ENCODE results near the gene BEND4.

DNA sequence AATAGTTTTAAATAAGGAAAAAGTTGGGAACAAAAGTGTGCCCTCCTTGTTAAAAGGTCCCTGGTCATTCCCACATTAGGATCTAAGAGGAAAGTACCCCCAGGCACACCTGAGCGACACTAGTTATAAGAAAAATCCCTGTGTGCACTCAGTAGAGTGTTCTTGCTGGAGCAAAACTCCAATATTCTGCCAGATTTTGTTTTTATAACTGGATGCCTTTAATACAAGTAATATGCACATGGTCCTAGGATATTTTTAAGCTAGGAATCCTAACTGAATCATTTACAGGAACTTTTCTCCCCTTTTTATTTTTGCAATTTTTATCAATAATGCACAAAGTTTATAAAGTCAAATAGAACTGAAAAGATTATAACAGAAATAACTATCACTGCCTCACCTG, 68.6 kb downstream of the BEND4 start:
- TF ChIP-seq RARB (CRISPR knock-in tag; IDR thresholded peaks at IDR 0.05) (no peak), TCF4 (CRISPR knock-in tag; IDR thresholded peaks at IDR 0.05; ENCODE audit: borderline replicate concordance) (no peak), OSR1 (CRISPR knock-in tag; IDR thresholded peaks at IDR 0.05) (no peak), ZFP3 (CRISPR knock-in tag; IDR thresholded peaks at IDR 0.05) (no peak), ZC3H10 (CRISPR knock-in tag; IDR thresholded peaks at IDR 0.05) (no peak), ESRRG (CRISPR knock-in tag; IDR thresholded peaks at IDR 0.05) (no peak), ARNTL (CRISPR knock-in tag; IDR thresholded peaks at IDR 0.05; ENCODE audit: borderline replicate concordance, low read depth) (no peak), BACH2 (CRISPR knock-in tag; IDR thresholded peaks at IDR 0.05; ENCODE audit: borderline replicate concordance) (no peak)
- TF ChIP-seq, protein P1, sequence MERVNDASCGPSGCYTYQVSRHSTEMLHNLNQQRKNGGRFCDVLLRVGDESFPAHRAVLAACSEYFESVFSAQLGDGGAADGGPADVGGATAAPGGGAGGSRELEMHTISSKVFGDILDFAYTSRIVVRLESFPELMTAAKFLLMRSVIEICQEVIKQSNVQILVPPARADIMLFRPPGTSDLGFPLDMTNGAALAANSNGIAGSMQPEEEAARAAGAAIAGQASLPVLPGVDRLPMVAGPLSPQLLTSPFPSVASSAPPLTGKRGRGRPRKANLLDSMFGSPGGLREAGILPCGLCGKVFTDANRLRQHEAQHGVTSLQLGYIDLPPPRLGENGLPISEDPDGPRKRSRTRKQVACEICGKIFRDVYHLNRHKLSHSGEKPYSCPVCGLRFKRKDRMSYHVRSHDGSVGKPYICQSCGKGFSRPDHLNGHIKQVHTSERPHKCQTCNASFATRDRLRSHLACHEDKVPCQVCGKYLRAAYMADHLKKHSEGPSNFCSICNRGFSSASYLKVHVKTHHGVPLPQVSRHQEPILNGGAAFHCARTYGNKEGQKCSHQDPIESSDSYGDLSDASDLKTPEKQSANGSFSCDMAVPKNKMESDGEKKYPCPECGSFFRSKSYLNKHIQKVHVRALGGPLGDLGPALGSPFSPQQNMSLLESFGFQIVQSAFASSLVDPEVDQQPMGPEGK (CRISPR knock-in tag; IDR thresholded peaks at IDR 0.05; ENCODE audit: borderline replicate concordance): no peak
- TF ChIP-seq, protein P2, sequence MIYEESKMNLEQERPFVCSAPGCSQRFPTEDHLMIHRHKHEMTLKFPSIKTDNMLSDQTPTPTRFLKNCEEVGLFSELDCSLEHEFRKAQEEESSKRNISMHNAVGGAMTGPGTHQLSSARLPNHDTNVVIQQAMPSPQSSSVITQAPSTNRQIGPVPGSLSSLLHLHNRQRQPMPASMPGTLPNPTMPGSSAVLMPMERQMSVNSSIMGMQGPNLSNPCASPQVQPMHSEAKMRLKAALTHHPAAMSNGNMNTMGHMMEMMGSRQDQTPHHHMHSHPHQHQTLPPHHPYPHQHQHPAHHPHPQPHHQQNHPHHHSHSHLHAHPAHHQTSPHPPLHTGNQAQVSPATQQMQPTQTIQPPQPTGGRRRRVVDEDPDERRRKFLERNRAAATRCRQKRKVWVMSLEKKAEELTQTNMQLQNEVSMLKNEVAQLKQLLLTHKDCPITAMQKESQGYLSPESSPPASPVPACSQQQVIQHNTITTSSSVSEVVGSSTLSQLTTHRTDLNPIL (CRISPR knock-in tag; IDR thresholded peaks at IDR 0.05; ENCODE audit: low read depth): no peak

Measured in SK-N-SH treated with all-trans-retinoic acid at 6 μM for 48 hours (cell line).